Fibroblast of lung (primary cell): Measurements from ENCODE around the gene CRY1.

Source experiments
- CTCF ChIP-seq, 2 donors: IDR thresholded peaks in 1 of 2; conservative IDR thresholded peaks in 1 of 2; 1 replicate in 1 of 2; 2 replicates in 1 of 2; pipeline ENCODE4 v1.5.1; 2011 to 2012; ENCODE audit warnings: low read length in 2 of 2, control low read depth in 1 of 2, inconsistent platforms in 1 of 2, low read depth in 1 of 2, mild to moderate bottlenecking in 1 of 2
- EZH2 ChIP-seq: IDR thresholded peaks from 2 replicates; pipeline ENCODE4 v1.5.1; 2012; ENCODE audit warnings: low read length, control low read depth, mild to moderate bottlenecking; ENCODE audit errors: missing control alignments

GRCh38 chr12:106986135-106986534 lies 107.2 kb downstream of the CRY1 start:
- TF ChIP-seq CTCF (conservative IDR thresholded peaks at IDR 0.05 in 1 of 2, IDR thresholded peaks at IDR 0.05 in 1 of 2; ENCODE audit: low read depth in 1 of 2, low read length in 2 of 2) (no peak), EZH2 (no peak)
